Activated CD8-positive, alpha-beta memory T cell treated with anti-CD3 and anti-CD28 coated beads, Interleukin-2, amount 50 U/mL, for 1 hour (primary cell): Measurements from ENCODE around the gene TCF4.

Experiments
- DNase-seq: peaks from one replicate; pipeline ENCODE4 v3.0.0-alpha.2; 2020; ENCODE audit errors: extremely low read depth

The TCF4 gene

DNA sequence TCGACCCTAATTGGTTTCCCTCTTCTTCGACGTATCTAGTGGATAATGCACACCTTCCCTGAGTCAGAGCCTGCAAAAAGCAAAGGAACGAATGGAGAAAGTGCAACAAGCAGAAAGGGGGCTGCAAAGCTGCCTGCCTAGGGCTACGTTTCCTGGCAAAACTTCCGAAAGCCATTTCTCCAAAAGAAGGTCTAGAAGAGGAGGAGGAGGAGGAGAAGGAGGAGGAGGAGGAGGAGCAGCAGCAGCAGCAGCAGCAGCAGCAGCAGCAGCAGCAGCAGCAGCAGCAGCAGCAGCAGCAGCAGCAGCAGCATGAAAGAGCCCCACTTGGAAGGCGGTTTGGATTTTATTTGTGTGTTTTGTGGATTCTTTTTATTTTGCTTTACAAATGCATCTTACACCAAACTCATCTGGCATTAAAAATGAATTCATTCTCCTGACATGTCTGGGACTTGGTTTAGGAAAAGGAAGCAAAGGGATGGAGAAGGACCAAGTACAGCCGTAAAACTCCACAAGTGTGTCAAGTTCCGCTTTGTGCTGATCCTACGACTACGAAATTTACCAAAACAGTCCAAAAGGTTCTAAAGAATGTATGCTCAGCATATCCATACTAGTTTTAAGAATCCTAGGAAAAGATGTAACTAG, 2.0 kb downstream of the TCF4 start:
- DNase-seq: no peak

DNA sequence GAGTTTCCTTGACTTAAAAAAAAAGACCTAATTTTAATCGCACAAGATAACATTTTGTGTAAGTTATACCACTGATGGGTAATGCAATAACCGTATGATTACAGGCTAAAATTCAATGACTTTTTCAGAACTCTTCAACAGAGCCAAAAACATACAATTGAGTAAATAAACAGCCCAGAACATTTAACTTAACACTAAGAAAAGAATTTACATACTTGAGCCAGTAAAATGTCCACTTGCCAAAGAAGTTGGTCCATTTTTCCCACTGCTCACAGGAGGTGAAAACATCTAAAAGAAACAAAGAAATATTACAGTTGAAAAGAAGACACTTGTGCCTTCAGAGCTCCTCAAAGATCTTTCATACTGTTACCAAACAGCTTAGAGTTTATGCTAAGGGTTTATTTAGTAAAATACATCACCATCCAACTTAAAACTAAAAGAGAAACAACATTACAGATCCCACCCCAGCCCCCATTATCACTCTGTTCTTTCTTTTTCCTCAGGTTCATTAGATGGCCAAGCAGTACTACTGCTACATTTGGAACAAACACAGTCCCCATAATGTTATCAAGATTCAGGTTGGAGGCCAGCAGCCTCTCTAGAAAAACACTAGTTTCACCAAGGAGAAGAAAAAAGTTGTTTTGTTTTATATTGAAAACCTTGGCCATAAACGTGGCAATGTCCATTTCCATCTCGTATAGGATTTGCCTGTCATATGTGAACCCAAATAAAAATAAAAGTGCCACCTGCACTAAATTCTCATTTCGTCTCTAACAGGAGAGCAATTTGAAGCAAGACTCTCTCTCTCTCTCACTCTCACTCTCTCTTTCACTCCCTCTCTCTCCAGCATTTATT, 2.7 kb downstream of the TCF4 start:
- no peak for DNase-seq

DNA sequence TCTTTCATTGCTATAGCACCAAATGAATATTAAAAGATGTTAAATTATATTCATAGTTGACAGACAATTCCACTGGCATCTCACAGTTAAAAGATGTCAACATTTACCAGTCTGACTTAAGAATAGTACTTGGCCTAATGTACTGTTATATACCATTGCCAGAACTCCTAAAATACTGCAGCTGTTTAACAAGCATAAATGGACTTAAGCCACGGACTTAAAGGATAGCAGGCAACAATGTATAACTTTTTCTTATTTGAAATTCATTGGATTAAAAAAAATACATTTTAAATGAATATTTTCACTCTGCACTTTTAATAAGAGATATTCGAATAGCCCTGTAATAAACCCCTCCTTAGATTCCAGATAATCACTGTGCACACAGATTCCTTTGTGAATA, 3.8 kb downstream of the TCF4 start:
- no peak for DNase-seq

DNA sequence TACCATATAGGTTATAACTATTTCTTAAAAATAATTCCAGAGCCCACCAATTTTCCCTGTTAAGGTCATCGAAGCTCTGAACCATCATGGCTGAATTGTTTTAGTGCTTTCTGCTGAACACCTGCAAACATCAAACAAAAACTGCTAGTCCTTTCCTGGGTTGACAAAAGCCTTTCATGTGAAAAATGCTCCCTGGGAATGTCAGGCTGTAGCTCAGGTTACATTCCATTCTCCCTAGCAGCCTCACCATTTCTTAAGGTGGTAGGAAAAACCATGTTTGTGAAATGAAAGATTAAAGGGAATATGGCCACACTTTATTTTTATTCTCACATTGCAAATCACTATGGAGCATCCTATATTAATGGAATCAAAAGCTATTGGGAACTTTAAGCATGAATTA, 5.7 kb downstream of the TCF4 start:
- no peak for DNase-seq

- no peak for DNase-seq
These were observed 8.3 kb downstream of the TCF4 start for GRCh38 chr18:55579501-55580270.

- DNase-seq: no peak
These were observed 10.0 kb downstream of the TCF4 start for GRCh38 chr18:55577812-55578539.

DNA sequence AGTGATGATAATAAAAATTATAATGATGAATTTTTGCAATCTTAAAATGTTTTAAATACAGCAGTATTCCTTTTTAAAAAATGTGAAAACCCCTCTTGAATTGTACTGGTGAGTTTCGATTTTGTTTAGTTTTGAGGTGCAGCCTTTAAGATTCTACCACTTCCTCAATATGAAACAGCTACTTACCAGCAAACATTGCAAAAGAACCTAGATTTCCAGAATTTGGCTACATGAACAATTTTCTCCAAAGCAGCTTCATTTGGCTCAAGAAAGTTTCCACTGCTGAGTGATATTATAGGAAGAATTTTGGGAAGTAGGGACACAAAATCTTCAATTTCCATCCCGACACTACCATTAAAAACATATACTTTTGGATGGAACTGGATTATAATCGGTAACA, 12.0 kb downstream of the TCF4 start:
- DNase-seq: no peak

DNA sequence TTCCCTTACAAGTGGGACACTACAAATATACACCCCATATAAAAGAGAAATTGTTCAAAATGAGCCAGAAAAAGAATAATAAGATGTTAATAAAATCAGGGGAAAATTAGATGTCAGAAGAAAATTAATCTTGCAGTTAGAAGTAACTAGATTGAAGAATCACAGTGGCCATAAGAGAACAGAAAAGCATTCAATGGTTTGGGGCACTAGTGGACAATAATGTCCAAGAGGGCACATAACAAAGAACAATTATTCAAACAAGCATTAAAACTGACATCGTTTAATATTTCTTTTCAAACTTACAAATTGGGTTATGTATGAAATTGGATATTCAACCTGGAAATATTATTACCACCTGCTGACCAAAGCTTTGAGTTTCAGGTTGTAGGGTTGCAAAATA, 12.9 kb downstream of the TCF4 start:
- no peak for DNase-seq

DNA sequence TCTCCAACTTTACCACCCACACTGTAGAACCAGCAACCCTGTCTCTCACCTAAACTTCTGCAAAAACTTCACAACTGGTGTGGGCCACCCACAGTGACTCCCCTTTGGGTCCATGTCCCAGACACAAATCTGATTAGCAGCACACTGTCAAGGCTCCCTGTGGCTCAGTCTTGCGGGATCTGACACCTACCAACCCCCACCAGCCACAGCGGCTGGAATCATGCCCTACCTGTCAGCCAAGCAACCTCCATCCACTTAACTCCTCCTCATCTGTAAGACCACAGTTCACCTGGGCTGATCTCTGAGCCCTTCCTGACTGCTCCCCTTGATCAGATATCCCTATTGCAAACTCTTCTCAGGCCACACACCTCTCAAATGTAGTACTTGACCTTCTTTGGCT, 14.6 kb downstream of the TCF4 start:
- DNase-seq: no peak

DNA sequence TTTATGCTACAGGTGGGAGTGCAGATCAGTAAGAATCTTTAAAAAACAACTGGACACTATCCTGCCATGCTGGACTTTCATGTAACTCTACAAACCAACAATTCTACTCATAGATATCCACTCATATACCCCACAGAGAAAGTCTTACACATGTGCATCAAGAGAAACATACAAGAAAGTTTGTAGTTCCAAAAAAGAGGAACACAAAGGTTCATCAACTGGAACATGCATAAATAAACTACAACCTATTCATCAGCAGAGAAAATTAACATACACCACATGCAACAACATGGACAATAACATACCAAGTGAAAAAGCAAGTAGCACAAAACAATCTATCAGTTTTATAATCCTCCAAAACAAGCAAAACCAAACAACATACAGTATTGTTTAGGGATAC, 17.0 kb downstream of the TCF4 start:
- no peak for DNase-seq

GRCh38 chr18:55566456-55566935, 21.5 kb downstream of the TCF4 start:
- DNase-seq: no peak

- no peak for DNase-seq
These were observed 28.3 kb downstream of the TCF4 start for GRCh38 chr18:55559739-55560138.

DNA sequence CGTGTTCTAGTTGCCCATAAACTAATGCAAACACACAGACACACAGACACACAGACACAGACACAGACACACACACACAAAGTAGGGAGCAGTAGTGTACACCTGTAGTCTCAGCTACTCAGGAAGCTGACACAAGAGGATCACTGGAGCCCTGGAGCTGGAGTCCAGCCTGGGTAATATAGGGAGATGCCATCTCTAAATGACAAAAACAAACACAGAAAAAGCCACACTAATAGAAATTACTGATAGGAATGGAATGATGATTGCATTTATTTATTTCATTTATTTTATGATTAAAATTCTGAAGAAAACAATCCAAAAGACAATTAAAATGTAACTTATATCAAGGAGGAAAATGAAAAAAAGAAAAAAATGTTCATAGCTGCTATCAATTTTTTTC, 30.8 kb downstream of the TCF4 start:
- no peak for DNase-seq

- no peak for DNase-seq
These were observed 32.5 kb downstream of the TCF4 start for GRCh38 chr18:55555395-55556027.

DNA sequence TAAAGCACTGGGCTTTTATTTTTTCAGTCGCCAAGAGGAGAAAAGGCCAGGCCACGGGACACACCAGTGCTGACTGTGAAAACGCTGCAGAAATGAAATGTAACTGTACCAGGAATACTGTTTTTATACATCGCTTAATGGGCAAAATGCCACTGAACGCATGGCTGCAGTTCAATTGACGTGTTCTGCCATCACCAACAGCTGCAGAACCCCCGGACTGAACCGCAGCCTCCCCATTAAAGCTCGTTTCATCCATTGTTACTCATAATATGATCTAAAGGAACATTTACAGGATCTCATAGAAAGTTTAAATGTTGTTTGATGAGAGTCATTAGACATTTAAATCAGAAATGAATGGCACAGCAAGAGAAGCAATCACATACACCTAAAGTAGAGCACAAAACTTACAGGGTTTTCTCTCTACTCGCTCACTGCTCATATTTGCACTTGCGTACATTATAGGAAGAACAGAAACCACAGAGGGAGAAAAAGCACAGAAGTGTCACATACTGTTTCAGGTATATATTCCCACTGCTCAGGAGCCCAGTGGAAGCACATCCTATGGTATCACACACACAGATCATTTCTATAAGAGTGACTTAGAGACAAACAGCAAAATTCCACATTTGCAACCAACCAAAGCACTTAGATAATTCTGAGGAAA, 35.3 kb downstream of the TCF4 start:
- no peak for DNase-seq

GRCh38 chr18:55551227-55551626, 36.8 kb downstream of the TCF4 start:
- no peak for DNase-seq

DNA sequence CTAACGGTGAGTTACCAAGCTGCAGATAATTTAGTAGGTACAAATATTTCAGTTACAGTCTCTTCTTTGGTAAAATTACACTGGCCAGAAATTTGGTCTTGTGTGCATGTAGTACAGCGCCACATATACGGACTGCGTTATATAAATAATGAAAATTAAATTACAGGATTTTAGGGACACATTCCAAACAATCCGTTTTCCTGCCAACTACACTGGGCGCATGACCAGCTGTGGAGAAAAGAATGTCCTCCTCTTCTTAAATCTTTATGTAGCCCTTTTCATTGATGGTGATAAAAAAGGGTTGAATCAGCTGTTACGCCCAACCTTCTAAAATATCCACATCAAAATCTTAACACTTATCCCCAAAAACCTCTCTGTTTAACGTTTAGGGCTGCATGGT, 37.5 kb downstream of the TCF4 start:
- DNase-seq: no peak

DNA sequence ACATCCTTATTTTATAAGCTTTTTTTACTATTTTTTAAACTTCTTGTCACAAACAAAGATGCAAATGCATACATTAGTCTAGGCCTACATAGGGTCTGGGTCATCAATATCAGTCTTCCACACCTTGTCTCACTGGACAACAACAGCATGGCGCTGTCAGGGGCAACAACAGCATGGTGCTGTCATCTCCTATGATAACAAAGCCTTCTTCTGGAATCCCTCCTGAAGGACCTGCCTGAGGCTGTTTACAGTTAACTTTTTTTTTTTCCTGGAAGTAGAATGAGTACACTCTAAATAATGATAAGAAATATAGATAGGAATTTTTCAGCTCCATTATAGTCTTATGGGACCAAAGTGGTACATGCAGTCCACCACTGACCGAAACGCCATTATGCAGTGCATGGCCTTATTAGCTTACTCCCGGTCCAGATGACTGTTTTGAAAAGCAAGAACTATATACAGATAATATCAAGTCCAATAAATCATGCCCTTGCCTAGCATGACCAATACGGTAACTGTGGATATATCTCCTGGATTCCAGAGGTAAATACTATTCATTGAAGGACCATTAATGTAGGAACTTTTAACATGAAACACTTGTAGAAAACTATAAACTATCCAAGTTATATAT, 38.4 kb downstream of the TCF4 start:
- DNase-seq: no peak

- no peak for DNase-seq
These were observed 40.3 kb downstream of the TCF4 start for GRCh38 chr18:55547705-55548056.
